Skeletal muscle cell (primary cell): Measurements from ENCODE around the gene KLK1.
"Not testable (repeated sequence)": the region's sequence is repeated elsewhere in the genome, so short reads cannot be mapped to it uniquely, and the experiment has no call there.

Experiments used
- DNase-seq: peaks from one replicate; pipeline ENCODE4 v3.0.0-alpha.2; 2010; ENCODE audit warnings: low read depth
- H3K4me3 ChIP-seq: 2 replicates; pipeline ENCODE4 v1.5.1; 2011; ENCODE audit warnings: low read depth, mild to moderate bottlenecking, control low read depth, low read length, moderate library complexity

The KLK1 gene

DNA sequence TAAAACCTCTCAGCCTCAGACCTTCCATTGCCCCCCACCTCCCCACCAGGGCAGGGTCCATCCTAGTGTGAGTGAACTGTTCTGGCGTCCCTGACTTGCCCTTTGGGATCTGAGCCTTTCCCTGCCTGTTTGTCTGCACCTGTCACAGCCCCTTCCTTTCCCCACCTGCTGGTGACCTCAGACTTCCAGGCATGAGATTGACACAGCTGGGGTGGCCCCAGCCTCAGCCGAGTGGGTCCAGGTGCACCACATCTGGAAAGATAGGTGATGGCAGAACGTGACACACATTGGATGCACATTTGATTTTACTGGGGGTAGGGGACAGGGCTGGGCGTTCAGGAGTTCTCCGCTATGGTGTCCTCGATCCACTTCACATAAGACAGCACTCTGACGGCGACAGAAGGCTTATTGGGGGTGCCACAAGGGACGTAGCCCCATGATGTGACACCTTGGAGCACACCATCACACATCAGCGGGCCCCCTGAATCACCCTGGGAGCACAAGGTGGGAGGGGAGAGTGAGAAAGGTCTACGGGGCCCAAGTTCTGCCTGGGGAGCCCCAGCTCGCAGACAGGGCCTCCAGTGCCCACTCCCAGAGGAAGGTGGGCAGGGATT lies 4.6 kb downstream of the KLK1 start:
- no peak overlapping the region for H3K4me3 ChIP-seq
- DNase-seq: no peak

DNA sequence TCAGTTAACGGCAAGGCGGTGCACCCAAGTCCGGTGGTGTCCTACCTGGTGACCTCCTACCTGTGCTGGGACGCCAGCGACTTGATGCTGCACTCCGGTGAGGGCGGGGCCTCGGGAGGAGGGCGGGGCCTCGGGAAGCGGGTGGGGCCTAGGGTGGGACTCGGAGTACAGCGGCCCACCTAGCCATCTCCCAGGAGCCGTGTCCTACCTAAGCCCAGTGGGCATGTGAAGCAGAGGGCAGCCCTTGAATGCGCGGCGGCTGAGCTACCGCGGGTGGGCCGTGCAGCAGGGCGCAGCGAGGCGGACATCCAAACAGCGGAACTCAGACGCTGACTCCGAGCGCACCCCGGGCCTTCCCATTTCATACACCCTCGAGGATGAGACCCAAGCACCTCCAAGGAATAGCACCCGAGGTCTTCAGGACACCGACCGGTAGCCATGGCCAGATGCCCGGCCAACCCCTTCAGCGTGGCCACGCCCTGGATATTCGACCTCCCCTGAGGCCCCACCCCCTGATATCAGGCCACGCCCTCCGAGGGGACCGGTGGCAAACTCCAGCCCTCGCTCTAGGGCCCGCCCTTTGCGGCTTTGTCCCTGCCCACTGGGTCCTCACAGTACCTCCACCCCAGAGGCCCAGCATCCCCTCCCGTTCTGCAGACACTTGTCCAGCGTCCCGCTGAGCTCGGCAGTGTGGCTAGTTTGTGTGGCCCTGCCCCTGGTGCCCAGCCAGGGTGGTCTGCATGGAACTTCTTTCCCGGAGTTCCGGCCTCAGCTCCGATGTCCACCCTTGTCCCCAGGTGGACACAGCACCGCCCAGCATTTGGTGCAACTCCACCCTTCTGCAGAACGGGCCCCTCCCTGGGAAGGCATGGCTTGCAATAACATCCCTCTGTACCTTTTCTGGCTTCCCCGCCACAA lies 5.4 kb downstream of the KLK1 start:
- DNase-seq: no peak
- H3K4me3 ChIP-seq: peak overlapping the region; percentile 55

DNA sequence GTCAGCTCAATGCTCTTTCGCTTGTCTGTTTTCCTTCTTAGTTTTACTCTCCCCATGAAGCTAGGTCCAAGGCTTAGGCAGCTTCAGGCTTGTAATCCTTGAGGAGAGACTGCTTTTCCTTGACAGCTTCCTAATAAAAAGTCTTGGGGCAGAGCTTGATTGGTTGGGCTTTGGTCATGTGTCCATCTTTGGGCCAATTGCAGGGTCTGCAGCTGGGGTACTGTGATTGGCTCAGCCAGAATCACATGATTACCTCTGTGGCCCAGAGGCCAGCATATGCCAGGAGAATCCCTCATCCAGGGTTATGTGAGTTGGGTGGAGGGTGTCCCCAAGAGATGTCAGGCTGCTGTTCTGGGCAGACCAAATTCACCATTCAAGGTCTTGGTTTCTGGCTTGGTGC lies 8.1 kb downstream of the KLK1 start:
- H3K4me3 ChIP-seq: no peak overlapping the region
- no peak for DNase-seq

DNA sequence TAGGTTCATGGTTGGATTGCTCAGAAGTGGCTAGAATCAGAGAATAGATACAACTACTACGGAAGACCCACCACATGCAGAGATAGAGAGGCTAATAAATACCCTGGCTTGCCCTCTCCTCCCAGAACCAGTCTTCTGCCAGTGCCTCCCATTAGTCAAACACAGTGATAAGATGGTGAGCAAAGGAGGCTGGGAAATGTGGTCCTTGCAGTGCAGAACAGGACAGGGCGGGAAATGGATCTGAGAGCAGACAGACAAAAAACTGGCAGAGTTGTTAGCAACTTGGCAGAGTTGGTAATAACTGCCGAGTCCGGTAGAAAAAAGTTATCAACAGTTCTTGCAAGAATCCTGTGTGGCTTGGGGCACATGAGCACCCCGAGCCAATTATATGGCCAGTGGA lies 8.7 kb downstream of the KLK1 start:
- H3K4me3 ChIP-seq: no peak overlapping the region
- DNase-seq: no peak

DNA sequence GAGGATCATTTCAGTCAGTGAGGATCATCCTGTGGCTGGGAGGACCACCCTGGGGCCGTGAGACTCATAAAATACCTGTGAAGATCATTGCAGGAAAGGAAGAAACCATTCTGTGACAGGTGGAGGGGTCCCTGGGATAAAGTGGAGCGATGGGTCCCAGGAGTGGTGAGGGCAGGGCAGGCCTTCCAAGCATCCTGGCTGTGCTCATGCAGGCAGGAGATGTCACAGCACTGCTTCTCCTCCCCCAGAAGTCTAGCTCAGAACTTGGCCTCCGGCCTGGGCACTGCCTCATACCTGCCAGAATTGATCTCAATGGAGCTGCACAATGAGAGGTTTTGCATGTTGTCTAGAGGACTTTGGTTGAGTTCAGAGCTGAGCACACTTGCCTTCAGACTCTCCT lies 11.1 kb downstream of the KLK1 start:
- no peak for DNase-seq
- H3K4me3 ChIP-seq: no peak overlapping the region

DNA sequence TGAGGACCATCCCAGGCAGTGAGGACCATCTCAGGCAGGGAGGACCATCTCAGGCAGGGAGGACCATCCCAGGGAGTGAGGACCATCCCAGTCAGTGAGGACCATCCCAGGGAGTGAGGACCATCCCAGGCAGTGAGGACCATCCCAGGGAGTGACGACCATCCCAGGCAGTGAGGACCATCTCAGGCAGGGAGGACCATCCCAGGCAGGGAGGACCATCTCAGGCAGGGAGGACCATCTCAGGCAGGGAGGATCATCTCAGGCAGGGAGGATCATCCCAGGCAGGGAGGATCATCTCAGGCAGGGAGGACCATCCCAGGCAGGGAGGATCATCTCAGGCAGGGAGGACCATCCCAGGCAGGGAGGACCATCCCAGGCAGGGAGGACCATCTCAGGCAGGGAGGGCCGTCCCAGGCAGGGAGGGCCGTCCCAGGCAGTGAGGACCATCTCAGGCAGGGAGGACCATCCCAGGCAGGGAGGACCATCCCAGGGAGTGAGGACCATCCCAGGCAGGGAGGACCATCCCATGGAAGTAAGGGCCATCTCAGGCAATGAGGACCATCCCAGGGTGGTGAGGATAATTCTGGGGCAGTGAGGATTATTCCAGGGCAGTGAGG lies 11.9 kb downstream of the KLK1 start:
- H3K4me3 ChIP-seq, DNase-seq: not testable (repeated sequence)

DNA sequence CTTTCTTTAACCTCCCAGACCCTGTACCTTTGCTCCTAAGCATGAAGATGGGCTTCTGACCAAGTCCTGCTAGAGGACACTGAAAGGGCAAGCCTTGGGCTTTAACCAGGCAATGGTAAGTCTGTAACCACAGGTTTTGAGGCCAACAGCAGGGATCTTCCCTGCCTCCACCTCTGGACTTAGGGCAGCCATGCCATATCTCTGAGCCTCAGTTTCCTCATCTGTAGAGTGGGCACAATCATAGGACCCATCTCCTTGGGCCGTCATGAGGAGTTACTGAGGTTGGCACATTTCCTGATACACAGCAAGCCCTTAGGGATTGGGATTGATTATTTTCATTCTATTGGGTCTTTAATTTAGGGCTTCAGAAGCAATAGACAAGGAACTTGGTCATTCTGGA lies 14.7 kb downstream of the KLK1 start:
- no peak overlapping the region for H3K4me3 ChIP-seq
- DNase-seq: no peak

DNA sequence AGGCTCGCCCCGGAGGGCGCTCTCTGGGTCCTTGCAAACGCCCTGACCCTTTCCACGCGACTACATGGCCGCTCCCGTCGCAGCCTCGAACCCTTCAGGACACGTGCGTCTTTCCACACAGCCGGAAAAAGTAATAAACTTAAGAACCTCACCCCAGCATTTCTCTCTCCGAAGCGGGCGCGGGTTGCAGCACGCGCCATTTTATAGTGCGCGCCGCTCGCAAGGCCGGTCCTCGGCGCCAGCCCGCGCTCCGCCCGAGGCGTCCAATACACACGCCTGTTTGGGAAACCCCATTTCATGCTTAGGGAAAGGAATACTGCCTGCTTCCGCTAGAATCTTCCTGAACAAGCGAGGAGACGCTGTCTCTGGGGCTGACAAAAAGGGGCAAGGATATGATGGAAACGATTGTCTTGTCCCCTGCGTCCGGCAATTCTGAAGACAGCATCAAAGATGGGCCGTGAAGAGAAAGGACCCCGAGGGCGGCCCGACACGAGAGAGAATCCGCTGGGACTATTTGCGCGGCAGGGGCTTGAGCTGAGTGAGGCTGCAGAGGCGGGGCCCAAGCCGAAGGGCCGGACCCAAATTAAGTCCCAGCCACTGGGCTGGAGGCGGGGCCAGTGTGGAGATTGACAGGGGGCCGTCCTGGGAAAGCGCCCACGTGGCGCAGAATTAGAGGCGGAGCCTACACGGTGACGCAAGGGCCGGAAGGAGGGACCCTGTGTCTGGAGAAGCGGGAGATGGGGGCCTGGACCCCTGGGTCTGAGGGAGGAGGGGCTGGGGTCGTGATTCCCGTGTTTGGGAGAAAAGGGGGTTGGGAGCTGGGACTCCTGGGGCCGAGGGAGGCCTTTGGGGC lies 18.9 kb downstream of the KLK1 start:
- DNase-seq: peak; percentile 96
- peak overlapping the region; percentile 99 for H3K4me3 ChIP-seq

DNA sequence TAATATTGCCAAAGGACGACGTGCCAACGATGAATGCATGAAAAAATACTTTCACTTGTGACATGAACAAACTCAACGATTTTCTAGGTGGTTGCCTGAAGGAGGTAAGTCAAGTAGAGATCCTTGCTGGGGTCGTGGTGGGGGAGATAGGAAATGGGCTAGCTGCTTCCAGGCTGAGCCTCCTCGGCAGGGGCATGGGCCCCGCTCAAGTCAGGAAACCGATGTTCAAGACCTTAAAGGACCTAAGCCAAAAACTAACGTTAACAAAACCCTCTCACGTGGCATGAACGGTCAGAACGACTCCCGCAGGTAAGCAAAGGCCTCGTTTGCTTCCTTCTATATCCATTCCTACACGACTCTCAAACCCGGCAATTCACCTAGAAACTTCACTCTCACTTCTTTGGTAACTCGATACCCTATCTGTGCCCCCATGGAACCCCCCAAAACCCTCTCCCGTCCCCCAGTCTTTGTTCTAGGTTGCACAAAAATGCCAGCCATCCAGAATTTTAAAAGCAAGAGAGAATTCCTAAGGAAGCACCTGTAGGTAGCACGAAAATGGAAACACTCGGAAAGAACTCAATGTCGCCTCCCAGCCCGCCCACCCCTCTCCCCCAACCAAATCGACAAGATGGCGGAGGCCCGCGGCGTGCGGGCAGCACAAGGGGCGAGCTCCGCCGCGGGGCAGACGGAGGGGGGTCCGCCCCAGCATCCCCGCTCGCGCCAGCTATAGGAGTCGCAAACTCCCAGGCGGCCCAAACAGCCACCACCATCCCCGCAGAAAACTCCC lies 19.8 kb downstream of the KLK1 start:
- DNase-seq: no peak
- peak overlapping the region; percentile 99 for H3K4me3 ChIP-seq

DNA sequence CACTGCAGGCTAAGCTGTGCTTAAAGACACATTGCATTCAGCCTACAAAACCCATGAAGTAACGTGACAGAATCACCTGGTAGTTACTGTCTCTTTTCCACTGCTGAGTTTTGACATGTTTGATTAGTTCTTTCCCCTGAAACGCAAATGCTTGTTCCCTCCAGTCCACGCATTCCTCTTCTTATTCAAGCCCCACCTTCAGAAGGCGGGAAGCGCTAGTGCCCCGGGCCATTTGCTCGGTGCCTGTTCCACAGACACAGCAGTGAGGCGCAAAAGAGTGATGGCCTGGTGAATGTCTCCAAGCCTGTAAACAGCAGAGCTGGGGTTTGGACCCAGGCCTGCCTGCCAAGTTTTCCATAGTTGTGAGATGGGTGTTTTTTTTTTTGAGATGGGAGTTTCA lies 22.5 kb downstream of the KLK1 start:
- DNase-seq: no peak
- H3K4me3 ChIP-seq: no peak overlapping the region

DNA sequence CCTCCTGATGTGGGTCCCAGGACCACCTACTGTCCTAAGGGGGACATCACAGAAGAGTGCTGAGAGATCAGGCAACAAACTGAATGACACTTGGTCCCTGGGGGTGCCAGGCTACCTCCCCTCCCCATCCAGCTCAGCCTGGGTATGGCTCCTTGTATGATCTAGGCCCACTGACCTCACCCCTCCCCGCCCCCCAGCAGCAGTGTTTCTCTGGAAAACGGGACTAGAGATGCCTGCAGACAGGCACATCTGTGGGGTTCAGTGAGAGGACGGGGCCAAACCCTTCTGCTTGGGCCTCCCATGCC lies 24.1 kb downstream of the KLK1 start:
- no peak for DNase-seq

DNA sequence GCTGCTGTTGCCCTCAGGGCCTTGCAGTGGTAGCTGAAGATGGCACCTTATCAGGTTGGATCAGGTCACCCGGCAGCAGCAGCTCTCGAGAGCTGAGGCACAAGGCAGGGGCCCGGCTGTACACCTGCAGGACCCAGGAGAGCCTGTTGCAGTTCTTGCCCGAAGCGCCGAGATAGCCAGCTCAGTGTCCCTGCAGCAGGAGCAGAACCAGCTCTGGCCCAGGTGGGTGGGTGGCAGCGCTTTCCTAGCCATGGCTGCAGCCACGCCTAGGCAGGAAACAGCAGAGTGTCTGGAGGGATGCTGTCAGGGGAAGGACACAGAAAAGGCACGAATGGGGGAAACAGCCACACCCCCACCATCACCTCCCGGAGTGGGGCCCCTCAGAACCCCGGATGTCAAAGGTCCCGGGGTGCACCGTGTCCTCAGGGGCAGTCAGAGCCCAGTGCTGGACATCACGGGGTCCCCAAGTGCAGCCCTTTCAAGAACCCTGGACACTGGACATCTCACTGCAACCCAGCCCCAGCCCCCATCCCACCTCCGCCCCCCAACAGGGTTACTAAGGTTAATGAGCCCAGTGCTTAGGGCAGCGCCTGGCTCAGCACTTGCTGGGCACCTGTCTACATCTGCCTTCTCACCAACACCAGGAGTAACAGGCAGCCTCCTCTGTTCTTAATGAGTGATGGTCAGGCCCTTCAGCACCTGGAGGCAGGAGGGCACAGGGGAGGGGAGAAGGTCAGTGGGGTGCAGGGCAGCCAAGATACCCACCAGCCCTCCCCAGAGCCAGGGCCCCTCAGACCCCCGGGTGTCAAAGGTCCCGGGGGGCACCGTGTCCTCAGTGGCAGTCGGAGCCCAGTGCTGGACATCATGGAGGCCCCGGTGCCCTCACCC lies 24.7 kb downstream of the KLK1 start:
- no peak for DNase-seq
- H3K4me3 ChIP-seq: no peak overlapping the region

More for the DNA sequence above, 24.1 kb downstream of the KLK1 start:
- no peak overlapping the region for H3K4me3 ChIP-seq

DNA sequence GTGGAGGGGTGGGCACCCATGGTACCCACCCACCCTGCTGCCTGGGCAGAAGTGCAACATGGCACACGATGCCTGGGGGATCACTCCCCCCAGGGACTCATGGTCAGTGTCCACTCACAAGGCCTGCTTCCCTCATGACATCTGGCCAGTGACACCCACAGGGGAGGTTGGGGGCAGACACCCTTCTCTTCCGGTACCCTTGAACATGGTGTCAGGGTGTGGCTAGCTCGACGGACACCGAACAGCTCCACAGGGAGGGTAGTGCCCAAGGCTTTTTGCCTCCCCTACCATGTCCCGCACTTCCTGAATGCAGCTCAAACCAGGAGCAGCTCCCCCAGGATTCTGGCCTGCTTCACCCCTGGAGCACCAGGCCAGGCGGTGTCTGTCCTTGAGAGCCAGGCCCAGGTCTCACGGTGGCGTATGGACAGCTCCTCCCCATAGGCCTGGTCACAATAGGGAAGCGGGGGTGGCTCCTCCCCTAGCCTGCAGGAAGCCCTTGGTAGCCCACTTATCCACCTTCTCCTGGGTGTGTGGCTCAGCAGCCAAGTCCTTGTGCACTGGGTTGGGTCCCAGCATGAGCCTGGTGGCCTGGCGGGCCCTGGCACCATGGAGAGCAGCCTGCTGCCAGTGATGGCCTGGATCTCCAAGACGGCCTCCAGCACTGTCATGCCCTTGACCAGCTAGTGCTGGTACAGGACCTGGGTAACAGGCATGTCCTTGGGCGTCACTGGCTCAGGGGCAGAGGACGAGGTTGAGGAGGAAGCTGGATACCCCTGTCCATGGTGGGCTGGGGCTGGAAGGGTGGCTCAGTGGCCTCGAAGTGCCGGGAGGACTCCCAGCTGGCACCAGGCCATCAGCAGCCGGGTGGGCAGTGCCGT lies 25.6 kb downstream of the KLK1 start:
- no peak for DNase-seq
- no peak overlapping the region for H3K4me3 ChIP-seq

DNA sequence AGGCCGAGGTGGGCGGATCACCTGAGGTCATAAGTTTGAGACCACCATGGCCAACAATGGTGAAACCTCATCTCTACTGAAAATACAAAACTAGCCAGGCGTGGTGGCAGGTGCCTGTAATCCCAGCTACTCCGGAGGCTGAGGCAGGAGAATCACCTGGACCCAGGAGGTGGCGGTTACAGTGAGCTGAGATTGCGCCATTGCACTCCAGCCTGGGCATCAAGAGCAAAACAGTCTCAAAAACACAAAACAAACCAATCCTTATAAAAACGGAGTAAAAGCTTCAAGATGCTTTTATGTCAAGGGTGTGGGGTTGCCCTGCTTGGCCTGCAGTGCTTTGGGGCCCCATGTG lies 26.2 kb downstream of the KLK1 start:
- DNase-seq: no peak

DNA sequence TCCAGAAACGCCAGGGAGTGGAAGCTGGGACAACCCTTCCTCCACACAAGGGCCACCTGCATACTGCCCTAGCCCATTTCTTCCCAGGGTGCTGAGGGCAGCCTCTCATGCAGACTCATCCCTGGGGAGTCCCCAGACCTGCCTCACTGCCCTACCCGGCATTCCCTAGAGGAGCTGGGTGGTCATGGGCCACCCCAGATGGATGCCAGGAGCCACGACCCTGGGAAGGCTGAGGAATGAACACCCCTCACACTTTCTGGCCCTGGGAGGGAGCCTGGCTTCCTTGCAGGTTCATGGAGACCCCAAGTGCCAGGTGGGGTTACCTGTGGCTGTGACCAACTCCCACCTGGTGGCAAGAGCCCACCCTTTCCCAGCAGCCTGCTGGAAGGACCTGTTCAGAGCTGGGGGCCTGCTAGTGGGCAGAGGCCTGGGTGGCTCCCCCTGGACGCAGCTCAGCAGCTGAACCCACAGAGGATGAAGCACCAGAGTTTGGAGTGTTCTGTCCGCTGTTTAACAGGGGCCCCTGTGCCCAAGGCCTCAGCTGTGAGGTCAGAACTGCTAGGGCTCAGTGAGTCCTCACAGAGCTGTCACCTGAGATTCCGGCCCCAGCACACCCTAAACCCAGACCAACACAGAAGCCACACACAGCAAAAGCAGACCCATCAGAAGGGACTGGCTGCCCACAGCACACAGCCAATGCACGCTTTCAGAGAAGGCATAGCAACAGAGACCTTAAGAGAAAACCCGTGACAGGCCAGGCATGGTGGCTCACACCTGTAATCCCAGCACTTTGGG lies 26.8 kb downstream of the KLK1 start:
- no peak overlapping the region for H3K4me3 ChIP-seq
- no peak for DNase-seq

More for the DNA sequence above, 26.2 kb downstream of the KLK1 start:
- no peak overlapping the region for H3K4me3 ChIP-seq

DNA sequence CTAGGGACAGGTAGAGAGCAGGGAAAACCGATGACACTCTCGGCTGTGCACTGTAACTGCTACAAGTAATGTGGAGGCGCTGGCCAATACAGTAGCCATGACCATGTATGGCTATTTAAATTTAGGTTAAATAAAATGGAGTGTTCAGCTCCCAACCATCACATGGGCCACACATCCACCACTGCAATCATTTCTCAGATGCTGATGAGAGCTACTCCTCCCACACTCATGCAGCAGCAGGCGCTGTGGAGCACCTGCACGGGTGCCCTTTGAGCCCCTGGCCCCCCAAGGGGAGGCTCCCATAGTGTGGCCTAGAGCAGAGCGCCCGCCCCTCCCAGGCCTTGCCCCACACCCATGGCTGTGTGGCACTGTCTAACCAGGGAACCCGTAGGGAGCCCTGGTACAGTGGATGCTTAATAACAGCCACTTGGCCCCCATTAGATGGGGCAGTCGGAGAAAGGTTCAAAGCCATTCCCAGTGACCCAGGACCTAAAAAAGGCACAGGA lies 27.4 kb downstream of the KLK1 start:
- no peak overlapping the region for H3K4me3 ChIP-seq
- no peak for DNase-seq
